HG02840 (cell line): ENCODE results near the gene ATN1.
A peak's percentile ranks its signal among the peaks of the same experiment; 100 is the strongest.
"Not testable (repeated sequence)": the region's sequence is repeated elsewhere in the genome, so short reads cannot be mapped to it uniquely, and the experiment has no call there.

ENCODE experiments used
- ATAC-seq: cut with Tn5 transposase; IDR thresholded peaks from one replicate; pipeline ENCODE4 v1.9.1; 2021; ENCODE audit warnings: mild to moderate bottlenecking, moderate library complexity, moderate number of reproducible peaks; ENCODE audit not compliant: unreplicated experiment, low FRiP score

The ATN1 gene

GRCh38 chr12:6927379-6928021 lies at the start of gene ATN1:
Gene ATN1, plus strand, starts transcription at chr12:6927959. Its CDS starts 6,043 bp downstream, at chr12:6934002.
- ATAC-seq = no peak

GRCh38 chr12:6879824-6880223 lies 47.9 kb upstream of the ATN1 start:
- ATAC-seq = not testable (repeated sequence)

GRCh38 chr12:6883252-6883651 lies 44.5 kb upstream of the ATN1 start:
- no peak for ATAC-seq

- ATAC-seq = no peak
Measured at GRCh38 chr12:6883683-6884082, 44.1 kb upstream of the ATN1 start.

- ATAC-seq = no peak
Measured at GRCh38 chr12:6884539-6884938, 43.2 kb upstream of the ATN1 start.

GRCh38 chr12:6886206-6886999 lies 41.4 kb upstream of the ATN1 start:
- not testable (repeated sequence) for ATAC-seq

GRCh38 chr12:6887460-6887859 lies 40.3 kb upstream of the ATN1 start:
- no peak for ATAC-seq

- no peak for ATAC-seq
Measured at GRCh38 chr12:6888360-6888759, 39.4 kb upstream of the ATN1 start.

- ATAC-seq = not testable (repeated sequence)
Measured at GRCh38 chr12:6888794-6889193, 39.0 kb upstream of the ATN1 start.

- not testable (repeated sequence) for ATAC-seq
Measured at GRCh38 chr12:6889775-6890573, 37.8 kb upstream of the ATN1 start.

GRCh38 chr12:6890789-6891645 lies 36.7 kb upstream of the ATN1 start:
- ATAC-seq = peak; percentile 93

GRCh38 chr12:6891646-6892001 lies 36.1 kb upstream of the ATN1 start:
- no peak for ATAC-seq

- ATAC-seq = not testable (repeated sequence)
Measured at GRCh38 chr12:6892683-6893082, 35.1 kb upstream of the ATN1 start.

- no peak for ATAC-seq
Measured at GRCh38 chr12:6894321-6894720, 33.4 kb upstream of the ATN1 start.

GRCh38 chr12:6896846-6897435 lies 30.8 kb upstream of the ATN1 start:
- no peak for ATAC-seq

GRCh38 chr12:6899427-6899826 lies 28.3 kb upstream of the ATN1 start:
- no peak for ATAC-seq

GRCh38 chr12:6899837-6900519 lies 27.8 kb upstream of the ATN1 start:
- ATAC-seq = no peak

GRCh38 chr12:6902448-6902847 lies 25.3 kb upstream of the ATN1 start:
- no peak for ATAC-seq

GRCh38 chr12:6903722-6904121 lies 24.0 kb upstream of the ATN1 start:
- no peak for ATAC-seq
